HG02759 (cell line): Measurements from ENCODE around the gene DPM1.
"Not testable (repeated sequence)": the region's sequence is repeated elsewhere in the genome, so short reads cannot be mapped to it uniquely, and the experiment has no call there.

Experiments used
- ATAC-seq: cut with Tn5 transposase; IDR thresholded peaks from one replicate; pipeline ENCODE4 v1.9.1; 2021; ENCODE audit warnings: mild to moderate bottlenecking, moderate library complexity; ENCODE audit not compliant: unreplicated experiment

DPM1 gene

GRCh38 chr20:50980071-50980681 is 21.8 kb upstream of the DPM1 start:
- ATAC-seq, result no peak

DNA sequence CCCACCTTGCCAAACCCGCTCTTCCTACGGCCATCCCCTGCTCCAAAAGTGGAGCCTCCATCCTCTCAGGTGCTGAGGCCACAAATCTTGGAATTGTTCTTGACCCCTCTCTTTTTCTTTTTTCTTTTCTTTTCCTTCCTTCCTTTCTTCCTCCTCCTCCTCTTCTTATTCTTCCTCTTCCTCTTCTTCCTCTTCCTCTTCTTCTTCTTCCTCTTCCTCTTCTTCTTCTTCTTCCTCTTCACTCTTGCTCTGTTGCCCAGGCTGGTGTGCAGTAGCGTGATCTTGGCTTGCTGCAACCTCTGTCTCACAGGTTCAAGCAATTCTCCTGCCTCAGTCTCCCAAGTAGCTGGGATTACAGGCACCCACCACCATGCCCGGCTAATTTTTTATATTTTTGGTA is 20.2 kb upstream of the DPM1 start:
- ATAC-seq, result not testable (repeated sequence)

- ATAC-seq, result no peak
Measured at GRCh38 chr20:50977066-50978021, 19.0 kb upstream of the DPM1 start.

DNA sequence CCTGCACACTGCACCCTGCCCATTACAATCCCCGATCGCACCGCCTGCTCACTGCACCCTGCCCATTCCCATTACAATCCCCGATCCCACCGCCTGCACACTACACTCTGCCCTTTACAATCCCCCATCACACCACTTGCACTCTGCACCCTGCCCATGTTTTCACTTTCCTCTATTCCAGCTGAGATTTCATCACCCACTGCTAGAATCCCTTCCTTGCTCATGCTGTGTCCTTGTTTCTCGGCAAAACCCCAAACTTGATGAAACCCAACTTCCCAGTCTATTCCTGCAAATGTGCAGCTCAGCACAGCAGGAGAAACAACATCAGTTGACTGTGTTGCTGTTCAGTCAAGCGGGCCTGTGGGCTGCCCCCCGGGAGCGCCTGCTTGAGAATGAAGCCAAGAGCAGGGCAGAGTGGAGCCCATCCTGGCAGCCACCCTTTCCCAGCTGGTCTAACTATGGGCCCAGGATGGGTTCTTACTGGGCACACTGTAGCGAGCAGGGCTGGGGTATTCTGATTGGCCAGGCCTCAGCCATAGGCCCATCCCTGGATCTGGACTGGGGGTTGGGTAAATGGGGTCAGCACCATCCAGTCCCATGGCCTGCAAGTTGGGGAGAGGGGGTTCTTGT is 17.5 kb upstream of the DPM1 start:
- no peak for ATAC-seq

DNA sequence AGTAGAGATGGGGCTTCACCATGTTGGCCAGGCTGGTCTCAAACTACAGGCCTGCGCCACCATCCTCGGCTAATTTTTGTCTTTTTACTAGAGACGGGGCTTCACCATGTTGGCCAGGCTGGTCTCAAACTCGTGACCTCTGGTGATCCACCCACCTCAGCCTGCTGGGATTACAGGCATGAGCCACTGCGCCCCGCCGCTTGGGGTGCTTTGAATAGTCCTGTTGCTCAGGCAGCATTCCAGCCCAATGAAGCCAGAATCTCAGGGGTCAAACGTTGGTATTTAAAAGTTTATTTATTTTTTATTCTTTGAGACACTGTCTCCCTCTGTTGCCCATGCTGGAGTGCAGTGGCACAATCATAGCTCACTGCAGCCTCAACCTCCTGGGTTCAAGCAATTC is 11.6 kb upstream of the DPM1 start:
- no peak for ATAC-seq

GRCh38 chr20:50969435-50969834 is 11.1 kb upstream of the DPM1 start:
- no peak for ATAC-seq

- ATAC-seq, result no peak
Measured at GRCh38 chr20:50968289-50968688, 10.0 kb upstream of the DPM1 start.

- ATAC-seq, result no peak
Measured at GRCh38 chr20:50967586-50967985, 9.3 kb upstream of the DPM1 start.

DNA sequence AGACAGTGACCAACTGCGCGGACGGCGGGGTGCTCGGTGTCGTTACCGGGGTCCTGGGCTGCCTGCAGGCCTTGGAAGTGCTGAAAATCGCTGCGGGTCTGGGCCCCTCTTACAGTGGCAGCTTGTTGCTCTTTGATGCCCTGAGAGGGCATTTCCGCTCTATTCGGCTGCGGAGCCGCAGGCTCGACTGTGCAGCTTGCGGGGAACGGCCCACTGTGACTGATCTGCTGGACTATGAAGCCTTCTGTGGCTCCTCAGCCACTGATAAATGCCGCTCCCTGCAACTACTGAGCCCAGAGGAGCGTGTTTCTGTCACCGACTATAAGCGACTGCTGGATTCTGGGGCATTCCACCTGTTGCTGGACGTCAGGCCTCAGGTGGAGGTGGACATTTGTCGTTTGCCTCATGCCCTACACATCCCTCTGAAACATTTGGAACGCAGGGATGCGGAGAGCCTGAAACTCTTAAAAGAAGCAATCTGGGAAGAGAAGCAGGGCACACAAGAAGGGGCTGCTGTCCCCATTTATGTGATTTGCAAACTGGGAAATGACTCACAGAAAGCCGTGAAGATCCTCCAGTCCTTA is 1.3 kb upstream of the DPM1 start:
- ATAC-seq, result no peak

DNA sequence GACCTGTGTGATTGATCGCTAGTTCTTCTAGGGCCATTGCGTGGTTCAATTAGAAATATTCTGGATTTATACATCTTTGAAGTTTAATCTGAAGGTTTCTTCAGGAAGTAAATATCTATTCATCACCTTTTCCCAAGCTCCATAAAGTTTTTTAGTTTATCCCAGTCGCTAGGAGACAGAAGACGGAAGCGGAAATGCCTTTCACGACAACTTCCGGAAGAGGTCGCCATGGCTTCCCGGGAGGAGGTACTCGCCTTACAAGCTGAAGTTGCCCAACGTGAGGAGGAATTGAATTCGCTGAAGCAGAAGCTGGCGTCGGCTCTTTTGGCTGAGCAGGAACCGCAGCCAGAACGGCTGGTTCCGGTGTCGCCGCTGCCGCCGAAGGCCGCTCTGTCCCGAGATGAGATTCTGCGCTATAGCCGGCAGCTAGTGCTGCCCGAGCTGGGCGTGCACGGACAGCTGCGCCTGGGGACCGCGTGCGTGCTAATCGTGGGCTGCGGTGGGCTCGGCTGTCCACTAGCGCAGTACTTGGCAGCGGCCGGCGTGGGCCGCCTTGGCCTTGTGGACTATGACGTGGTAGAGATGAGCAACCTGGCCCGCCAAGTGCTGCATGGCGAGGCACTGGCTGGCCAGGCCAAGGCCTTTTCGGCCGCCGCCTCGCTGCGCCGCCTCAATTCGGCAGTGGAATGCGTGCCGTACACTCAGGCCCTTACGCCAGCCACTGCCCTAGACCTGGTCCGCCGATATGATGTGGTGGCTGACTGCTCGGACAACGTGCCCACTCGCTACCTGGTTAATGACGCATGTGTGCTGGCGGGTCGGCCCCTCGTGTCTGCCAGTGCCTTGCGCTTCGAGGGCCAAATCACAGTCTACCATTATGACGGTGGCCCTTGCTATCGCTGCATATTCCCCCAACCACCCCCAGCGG is 547 bp upstream of the DPM1 start, which contains the start of gene MOCS3:
Gene MOCS3, plus strand, starts transcription at position 204 of the 928 bp plus-strand sequence. Its CDS starts 25 bp downstream, at position 229.
- peak; percentile 85 for ATAC-seq

DNA sequence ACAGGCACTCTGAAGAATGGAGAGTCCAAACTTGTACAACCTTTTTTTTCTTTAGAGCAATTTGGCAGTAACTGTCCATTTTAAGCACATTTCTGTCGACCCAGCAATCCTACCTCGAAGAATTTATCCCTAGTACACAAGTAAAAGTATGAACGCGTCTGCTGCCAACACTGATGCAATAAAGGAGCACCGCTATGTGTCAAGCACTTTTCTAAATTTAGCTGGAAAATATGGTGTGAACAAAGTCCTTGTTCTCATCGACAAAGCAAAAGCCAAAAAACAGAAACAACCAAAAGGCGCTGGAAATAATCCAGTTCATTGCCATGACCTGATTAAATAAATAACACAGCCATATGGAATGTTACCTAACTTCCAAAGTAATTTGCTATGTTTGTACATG is 1.1 kb downstream of the DPM1 start:
- ATAC-seq, result no peak

GRCh38 chr20:50953821-50954220 is 4.5 kb downstream of the DPM1 start:
- ATAC-seq, result no peak

- ATAC-seq, result no peak
Measured at GRCh38 chr20:50953196-50953595, 5.1 kb downstream of the DPM1 start.

GRCh38 chr20:50948132-50948785 is 10.1 kb downstream of the DPM1 start:
- ATAC-seq, result no peak

DNA sequence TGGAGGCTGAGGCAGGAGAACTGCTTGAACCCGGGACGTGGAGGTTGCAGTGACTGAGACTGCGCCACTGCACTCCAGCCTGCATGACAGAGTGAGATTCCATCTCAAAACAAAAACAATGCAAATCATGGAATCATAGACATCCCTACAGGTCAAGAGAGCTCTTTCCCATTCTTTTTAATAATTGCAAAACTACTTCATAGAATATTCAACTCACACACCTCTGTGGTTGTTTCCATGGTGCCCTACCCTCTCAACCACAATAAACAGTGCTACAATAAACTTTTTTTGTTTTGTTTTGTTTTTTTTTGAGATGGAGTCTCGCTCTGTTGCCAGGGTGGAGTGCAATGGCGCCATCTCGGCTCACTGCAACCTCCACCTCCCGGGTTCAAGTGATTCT is 15.3 kb downstream of the DPM1 start:
- ATAC-seq, result no peak

DNA sequence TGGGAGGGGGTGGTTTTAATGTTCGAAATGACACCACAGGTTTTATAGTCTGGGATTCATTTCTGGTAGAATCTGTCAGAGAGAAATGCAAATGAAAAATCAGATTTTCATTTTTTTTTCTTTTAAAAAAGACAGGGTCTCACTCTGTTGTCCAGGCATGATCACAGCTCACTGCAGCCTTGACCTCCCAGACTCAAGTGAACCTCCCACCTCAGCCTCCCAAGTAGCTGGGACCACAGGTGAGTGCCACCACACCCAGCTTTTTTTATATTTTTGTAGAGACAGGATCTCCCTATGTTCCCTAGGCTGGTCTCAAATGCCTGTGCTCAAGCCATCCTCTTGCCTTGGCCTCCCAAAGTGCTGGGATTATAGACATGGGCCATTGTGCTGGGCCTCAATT is 24.7 kb downstream of the DPM1 start:
- ATAC-seq, result no peak

DNA sequence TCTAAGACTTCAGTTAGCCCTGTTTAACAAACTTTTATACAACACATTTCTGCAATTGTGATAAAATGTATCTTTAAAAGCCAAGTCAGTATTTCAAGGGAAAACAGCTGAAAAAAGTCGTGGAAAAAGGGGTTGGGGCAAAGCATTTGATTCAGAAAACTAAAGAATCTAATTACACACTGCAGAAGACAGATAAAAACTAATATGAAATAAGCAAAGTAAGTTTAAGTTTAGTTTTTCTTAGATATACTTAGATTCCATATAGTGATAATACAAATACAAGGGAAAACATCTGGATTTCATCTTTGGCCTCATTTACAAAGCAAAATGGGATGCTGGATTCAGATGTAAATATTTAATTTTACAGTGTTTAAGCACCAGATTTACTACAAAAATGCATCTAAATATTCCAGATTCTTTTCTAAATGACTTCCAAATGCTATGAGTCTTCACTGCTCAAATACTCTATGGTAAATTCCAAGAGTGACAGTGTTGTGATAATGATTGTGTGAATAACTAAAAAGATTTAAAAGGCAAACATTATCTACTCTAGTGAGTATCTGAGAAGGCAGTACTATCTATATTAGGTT is 25.5 kb downstream of the DPM1 start:
- no peak for ATAC-seq

DNA sequence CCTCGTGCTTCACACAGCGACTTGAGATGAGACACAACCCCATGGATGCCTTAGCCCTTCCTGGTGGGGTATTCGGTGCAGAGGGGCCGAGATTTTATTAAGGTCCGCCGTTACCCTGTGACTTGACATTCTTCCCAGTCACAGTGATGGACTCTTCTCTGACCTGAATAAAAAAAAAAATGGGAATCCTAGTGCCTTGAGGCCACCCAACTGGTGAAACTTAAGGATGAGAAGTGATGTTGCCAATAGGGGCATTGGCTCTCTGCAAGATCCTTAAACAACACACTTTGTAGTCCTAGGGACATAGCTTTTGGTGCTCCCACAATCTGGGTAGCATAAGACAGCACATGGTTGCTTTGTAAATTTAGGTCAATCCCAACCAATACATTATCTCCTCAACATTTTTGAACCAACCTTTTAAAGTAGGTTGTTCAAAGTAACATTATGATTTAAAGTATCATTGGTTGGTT is 26.3 kb downstream of the DPM1 start:
- no peak for ATAC-seq

- ATAC-seq, result peak; percentile 68
Measured at GRCh38 chr20:50931306-50932015, 26.9 kb downstream of the DPM1 start, which contains the start of gene ADNP. Gene ADNP (minus strand): TSS chr20:50931437. CDS start chr20:50903996, 27,441 bp downstream.
